PC-9 (cell line): ENCODE data around the gene GIGYF1.

Experiments
- EZH2 ChIP-seq: fragments of 200-600 bp; sonication (generic); IDR thresholded peaks from 2 replicates; pipeline ENCODE4 v1.8.0; 2017; ENCODE audit warnings: antibody characterized with exemption, low read depth
- TF ChIP-seq, protein P1 (sequence below): fragments of 200-600 bp; sonication (generic); conservative IDR thresholded peaks from 2 replicates; pipeline ENCODE4 v1.6.1; 2017; ENCODE audit warnings: mixed run types, antibody characterized with exemption, mild to moderate bottlenecking, moderate library complexity

DNA sequence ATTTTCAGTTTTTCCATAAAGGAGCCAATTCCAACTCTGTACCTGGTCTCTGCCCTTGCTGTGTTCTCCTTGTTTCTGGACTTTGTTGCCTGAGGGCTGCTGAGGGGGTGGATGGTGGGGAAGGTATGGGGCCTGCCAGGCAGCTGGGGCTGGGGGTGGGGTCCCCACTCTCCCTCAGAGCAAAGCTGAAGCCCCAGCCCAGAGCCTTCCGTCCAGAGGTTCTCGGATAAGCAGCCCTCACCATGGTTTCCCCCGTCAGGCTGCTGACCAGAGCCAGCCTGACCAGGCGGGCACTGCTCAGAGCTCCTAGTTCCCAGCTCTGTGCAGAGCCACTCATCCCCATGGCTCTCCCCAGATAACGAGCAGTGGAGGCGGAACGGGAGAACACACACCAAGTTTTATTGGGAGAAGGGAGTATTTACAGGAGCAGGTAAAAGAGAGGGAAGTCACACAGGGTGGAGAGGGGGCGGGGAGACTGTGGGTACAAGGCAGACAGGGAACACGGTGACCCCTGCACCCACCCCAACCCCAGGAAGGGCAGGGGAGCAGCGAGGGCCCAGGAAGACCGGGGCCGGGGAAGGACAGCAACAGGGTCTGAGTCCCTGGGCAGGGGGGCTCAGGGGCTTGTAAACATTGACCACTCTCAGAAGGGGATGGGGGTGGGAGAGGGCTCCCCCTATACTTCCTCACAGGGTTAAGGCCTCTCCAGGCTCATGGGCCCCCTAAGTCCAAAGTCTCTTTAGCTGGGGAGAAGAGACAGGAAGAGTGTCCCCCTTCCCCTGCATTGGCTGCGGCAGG is 14.7 kb downstream of the GIGYF1 start:
- TF ChIP-seq, protein P1, sequence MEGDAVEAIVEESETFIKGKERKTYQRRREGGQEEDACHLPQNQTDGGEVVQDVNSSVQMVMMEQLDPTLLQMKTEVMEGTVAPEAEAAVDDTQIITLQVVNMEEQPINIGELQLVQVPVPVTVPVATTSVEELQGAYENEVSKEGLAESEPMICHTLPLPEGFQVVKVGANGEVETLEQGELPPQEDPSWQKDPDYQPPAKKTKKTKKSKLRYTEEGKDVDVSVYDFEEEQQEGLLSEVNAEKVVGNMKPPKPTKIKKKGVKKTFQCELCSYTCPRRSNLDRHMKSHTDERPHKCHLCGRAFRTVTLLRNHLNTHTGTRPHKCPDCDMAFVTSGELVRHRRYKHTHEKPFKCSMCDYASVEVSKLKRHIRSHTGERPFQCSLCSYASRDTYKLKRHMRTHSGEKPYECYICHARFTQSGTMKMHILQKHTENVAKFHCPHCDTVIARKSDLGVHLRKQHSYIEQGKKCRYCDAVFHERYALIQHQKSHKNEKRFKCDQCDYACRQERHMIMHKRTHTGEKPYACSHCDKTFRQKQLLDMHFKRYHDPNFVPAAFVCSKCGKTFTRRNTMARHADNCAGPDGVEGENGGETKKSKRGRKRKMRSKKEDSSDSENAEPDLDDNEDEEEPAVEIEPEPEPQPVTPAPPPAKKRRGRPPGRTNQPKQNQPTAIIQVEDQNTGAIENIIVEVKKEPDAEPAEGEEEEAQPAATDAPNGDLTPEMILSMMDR = no peak
- TF ChIP-seq EZH2 = no peak
